ENCODE measurements around the gene POU6F2. TPM values are rescaled to one million over a fixed set of nuclear protein-coding genes. Genes with fewer than 3 reads are reported as not detected.

Gene POU6F2
- total RNA-seq, 1 experiment from 2014 or later, result not detected

DNA sequence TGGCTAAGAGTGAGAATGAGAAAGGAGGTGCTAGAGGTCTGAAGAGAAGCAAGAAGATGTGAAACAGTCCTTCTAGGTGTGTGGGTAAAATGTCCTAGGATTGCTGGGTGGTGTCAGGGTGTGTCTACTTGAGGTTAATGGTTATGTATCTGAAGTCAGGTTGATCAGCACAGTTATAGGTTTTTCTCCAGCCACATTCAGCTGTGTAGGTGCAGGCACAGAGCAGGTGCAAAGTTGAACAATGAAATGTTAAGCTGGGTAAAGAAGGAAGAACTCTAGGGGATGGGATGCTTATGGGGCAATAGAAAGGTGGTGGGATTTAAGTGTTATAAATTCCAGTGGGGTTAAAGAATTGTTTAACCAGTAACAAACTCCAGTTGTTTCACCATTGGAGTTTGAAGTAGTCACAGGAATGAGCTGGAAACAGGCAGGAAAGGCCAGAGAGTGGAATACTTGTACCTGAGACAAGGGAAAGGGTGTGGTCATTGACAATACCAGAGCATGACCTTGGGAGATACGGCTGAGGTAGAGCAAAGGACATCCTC, 388.1 kb downstream of the POU6F2 start:
- Histone ChIP-seq H3K36me3 (ENCODE audit: insufficient read depth, low read length, poor library complexity, severe bottlenecking) (no peaks in the 10 kb centered on the region), H3K9me3 (ENCODE audit: low read depth, low read length, poor library complexity, severe bottlenecking) (no peaks in the 10 kb centered on the region), H3K4me3 (ENCODE audit: low read depth, low read length, poor library complexity, severe bottlenecking) (no peak overlapping the region), H3K27me3 (replicated peaks; ENCODE audit: insufficient read depth, low read depth, low read length, poor library complexity) (peaks cover 43% of the 10 kb centered on the region), H3K27ac (ENCODE audit: low read depth, low read length, poor library complexity, severe bottlenecking) (no peak overlapping the region), H3K4me1 (ENCODE audit: insufficient read depth, low read length, poor library complexity, severe bottlenecking) (no peaks in the 10 kb centered on the region)
- ChIA-PET POLR2A (ENCODE audit: low non-redundant PET) (no interaction called here), CTCF (no interaction called here)
- BruUV-seq (replicated peaks), result no TSS peak
- no peak for DNase-seq (ENCODE audit: low spot score)
- intact Hi-C loops (cut with micrococcal nuclease; ENCODE audit: unreplicated experiment), result no loop called here
- TF ChIP-seq, protein P1, sequence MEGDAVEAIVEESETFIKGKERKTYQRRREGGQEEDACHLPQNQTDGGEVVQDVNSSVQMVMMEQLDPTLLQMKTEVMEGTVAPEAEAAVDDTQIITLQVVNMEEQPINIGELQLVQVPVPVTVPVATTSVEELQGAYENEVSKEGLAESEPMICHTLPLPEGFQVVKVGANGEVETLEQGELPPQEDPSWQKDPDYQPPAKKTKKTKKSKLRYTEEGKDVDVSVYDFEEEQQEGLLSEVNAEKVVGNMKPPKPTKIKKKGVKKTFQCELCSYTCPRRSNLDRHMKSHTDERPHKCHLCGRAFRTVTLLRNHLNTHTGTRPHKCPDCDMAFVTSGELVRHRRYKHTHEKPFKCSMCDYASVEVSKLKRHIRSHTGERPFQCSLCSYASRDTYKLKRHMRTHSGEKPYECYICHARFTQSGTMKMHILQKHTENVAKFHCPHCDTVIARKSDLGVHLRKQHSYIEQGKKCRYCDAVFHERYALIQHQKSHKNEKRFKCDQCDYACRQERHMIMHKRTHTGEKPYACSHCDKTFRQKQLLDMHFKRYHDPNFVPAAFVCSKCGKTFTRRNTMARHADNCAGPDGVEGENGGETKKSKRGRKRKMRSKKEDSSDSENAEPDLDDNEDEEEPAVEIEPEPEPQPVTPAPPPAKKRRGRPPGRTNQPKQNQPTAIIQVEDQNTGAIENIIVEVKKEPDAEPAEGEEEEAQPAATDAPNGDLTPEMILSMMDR (conservative IDR thresholded peaks at IDR 0.05; ENCODE audit: low read depth, low read length), result no peak
- no peak for TF ChIP-seq EZH2 (IDR thresholded peaks at IDR 0.05; ENCODE audit: borderline replicate concordance, low read depth, low read length, poor library complexity, severe bottlenecking)

DNA sequence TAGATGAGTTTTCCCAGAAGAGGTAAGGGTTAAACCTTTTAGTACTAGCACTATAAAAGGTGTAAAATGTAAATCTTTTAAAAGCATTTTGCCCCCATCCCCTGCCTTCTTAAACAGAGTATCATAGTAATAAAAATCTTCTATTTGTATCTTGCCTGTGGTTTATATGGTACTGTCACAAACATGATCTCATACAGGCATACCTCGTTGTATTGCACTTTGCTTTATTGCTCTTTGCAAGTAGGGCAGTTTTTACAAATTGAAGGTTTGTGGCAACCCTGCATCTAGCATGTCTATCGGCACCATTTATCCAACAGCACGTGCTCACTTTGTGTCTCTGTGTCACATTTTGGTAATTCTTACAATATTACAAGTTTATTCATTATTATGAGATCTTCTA, 389.7 kb downstream of the POU6F2 start:
- no TSS peak for BruUV-seq (replicated peaks)
- intact Hi-C loops (cut with micrococcal nuclease; ENCODE audit: unreplicated experiment), result no loop called here
- DNase-seq (ENCODE audit: low spot score), result no peak
- Histone ChIP-seq H3K27ac (ENCODE audit: low read depth, low read length, poor library complexity, severe bottlenecking) (no peak overlapping the region), H3K4me3 (ENCODE audit: low read depth, low read length, poor library complexity, severe bottlenecking) (no peak overlapping the region), H3K27me3 (replicated peaks; ENCODE audit: insufficient read depth, low read depth, low read length, poor library complexity) (peaks cover 27% of the 10 kb centered on the region), H3K36me3 (ENCODE audit: insufficient read depth, low read length, poor library complexity, severe bottlenecking) (no peaks in the 10 kb centered on the region), H3K4me1 (ENCODE audit: insufficient read depth, low read length, poor library complexity, severe bottlenecking) (no peaks in the 10 kb centered on the region), H3K9me3 (ENCODE audit: low read depth, low read length, poor library complexity, severe bottlenecking) (no peaks in the 10 kb centered on the region)
- no peak for TF ChIP-seq EZH2 (IDR thresholded peaks at IDR 0.05; ENCODE audit: borderline replicate concordance, low read depth, low read length, poor library complexity, severe bottlenecking)
- TF ChIP-seq, protein P1 (conservative IDR thresholded peaks at IDR 0.05; ENCODE audit: low read depth, low read length), result no peak
- CTCF ChIA-PET, result no interaction called here
- POLR2A ChIA-PET (ENCODE audit: low non-redundant PET), result no interaction called here

DNA sequence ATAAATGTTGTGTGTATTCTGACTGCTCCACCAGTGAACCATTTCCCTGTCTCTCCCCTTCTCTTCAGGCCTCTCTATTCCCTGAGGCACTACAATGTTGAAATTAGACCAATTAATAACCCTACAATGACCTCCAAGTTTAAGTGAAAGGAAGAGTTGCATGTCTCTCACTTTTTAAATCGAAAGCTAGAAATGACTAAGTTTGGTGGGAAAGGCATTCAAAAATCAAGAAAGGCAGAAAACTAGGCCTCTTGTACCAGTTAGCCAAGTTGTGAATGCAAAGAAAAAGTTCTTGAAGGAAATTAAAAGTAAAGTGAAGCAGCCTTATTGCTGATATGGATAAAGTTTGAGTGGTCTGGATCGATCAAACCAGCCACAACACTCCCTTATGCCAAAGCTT, 390.2 kb downstream of the POU6F2 start:
- Histone ChIP-seq H3K27ac (ENCODE audit: low read depth, low read length, poor library complexity, severe bottlenecking) (no peak overlapping the region), H3K27me3 (replicated peaks; ENCODE audit: insufficient read depth, low read depth, low read length, poor library complexity) (peaks cover 22% of the 10 kb centered on the region), H3K4me3 (ENCODE audit: low read depth, low read length, poor library complexity, severe bottlenecking) (no peak overlapping the region), H3K4me1 (ENCODE audit: insufficient read depth, low read length, poor library complexity, severe bottlenecking) (no peaks in the 10 kb centered on the region), H3K36me3 (ENCODE audit: insufficient read depth, low read length, poor library complexity, severe bottlenecking) (no peaks in the 10 kb centered on the region), H3K9me3 (ENCODE audit: low read depth, low read length, poor library complexity, severe bottlenecking) (no peaks in the 10 kb centered on the region)
- ChIA-PET CTCF (no interaction called here), POLR2A (ENCODE audit: low non-redundant PET) (no interaction called here)
- BruUV-seq (replicated peaks), result no TSS peak
- no peak for TF ChIP-seq EZH2 (IDR thresholded peaks at IDR 0.05; ENCODE audit: borderline replicate concordance, low read depth, low read length, poor library complexity, severe bottlenecking)
- TF ChIP-seq, protein P1 (conservative IDR thresholded peaks at IDR 0.05; ENCODE audit: low read depth, low read length), result no peak
- intact Hi-C loops (cut with micrococcal nuclease; ENCODE audit: unreplicated experiment), result no loop called here
- no peak for DNase-seq (ENCODE audit: low spot score)

All from A673 (cell line).